HG02870 (cell line): ENCODE measurements around the gene HORMAD2.

Experiments
- ATAC-seq: cut with Tn5 transposase; IDR thresholded peaks from one replicate; pipeline ENCODE4 v1.9.1; 2021; ENCODE audit warnings: mild to moderate bottlenecking, moderate library complexity; ENCODE audit not compliant: unreplicated experiment

The HORMAD2 gene

DNA sequence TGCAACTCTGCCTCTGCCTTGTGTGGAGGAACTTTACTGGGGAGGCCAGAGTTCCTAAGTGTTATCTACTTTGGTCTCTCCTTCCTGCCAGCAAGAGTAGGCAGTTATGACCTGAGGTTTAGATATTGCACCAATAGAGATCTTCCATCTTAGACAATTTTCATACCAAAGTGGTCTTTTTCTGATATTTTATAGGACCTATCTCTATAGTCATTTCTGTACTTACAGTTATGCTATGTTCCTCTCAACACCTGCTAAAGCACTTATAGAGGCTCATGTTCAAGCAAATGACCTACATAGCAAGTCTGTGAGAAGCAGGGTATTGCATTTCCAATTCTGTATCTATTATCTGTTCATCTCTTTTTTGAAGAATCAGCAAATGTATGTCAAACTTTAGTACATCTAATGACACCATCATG, 80.8 kb downstream of the HORMAD2 start:
- no peak for ATAC-seq

DNA sequence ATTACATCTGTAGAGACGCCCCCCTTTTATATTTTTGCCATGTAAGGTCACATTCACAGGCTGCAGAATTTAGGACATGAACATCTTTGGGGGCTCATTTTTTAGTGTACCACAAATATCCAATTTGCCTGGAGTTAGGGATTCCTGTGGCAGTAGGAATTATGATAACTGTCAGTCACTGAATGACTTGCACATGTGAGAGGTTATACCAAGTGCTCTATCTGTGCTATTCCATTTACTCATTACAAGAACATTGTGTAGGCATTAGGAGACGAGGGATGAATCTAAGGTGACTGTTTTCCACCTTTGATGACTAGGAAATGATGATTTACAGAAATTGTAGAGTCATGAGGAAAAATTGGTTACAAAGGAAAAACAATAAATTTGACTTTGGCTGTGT, 87.0 kb downstream of the HORMAD2 start:
- no peak for ATAC-seq

DNA sequence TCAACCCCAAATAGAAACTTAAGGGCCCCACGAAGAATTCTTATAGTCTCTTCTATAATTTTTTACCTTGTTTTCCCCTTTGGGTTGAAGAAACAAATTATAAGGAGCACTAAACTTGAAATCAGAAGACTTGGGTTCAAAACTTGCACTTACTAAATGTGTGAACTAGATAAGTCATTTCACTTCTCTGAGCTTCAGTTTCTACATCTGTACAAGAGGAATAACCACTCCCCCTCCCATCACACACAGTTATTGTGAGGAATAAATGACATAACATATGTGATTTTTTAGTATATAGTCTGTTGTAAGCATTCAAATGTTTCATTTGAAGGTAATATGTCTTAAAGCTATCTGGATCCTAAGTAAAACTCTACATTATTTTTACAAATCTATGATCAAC, 87.5 kb downstream of the HORMAD2 start:
- no peak for ATAC-seq

DNA sequence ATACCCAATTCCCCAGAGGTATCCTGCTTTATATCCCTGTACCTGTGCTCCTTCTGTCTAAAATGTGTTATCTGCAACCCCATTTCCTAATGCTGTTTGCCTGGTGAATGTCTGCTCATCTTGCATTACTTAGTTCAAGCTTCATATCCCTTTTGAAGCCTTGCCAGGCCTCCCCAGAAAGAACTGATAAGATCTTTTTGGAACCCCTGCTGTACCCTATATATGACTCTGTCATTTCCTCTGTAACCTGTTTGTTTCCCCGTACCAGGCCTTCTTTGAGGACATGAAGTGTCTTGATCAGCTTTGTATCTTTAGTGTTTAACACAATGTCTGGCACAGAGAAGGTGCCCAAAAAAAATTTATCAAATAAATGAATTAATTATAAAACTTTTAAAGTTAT, 88.7 kb downstream of the HORMAD2 start:
- no peak for ATAC-seq

DNA sequence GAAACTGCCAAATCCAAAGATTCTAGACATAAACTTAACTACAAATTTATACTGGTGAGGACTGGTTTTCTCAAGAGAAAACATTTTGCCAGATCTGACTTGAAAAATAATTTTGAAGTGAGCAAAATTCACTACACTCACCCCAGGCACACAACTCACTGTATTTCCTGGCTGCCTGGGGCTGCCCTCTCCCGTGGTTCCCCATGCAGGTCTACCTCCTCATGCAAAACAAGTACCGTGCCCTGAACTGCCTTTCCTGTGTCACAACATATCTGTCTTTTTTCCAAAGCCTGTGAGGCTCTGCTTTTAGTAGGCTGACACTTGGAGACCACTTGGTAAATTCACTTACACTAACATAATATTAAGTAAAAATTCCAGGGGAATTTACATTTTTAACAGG, 89.9 kb downstream of the HORMAD2 start:
- ATAC-seq = no peak

DNA sequence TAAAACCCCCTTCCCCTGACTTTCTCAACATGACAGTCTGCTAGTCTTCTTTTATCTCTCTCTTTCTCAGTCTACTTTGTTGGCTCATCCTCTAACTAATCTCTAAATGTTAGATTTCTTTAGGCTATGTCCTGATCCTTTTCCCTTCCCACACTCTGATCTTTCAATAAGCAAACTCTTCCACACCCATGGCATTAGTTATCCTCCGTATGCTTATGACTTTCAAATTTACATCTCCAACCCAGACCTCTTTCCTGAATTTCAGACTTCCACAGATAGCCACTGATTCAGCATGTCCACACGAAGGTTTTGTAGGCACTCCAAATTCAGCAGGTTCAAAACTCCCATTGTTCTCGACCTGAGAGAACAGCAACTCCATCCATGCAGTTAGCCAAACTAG, 90.7 kb downstream of the HORMAD2 start:
- no peak for ATAC-seq

DNA sequence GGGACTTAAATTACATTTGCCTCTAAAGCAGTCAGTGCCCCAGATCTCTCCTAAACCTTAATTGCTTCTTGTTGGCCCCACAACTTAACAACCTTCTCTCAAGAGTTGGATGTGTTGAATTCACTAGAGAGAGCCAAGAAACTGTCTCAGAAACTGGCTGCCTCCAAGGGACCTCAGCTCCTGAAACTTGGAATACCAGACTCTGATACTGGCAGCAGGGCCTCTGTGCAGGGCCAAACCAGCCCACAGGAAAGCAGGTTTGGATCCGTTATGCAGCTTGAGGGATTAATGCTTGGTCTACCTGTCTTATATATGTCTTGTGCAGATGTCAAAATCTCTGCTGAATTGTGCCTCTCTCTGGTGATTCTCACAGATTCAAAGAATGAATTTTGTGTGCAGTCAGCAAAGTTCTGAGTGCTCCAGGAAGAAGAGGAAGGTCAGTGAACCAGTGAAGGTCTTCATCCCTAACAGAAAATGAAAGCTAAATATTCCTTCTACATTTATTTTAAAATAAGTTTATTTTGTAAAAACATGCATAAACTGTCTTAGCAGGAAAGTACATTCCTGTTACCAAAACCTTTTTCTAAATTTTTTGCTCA, 95.5 kb downstream of the HORMAD2 start:
- no peak for ATAC-seq

DNA sequence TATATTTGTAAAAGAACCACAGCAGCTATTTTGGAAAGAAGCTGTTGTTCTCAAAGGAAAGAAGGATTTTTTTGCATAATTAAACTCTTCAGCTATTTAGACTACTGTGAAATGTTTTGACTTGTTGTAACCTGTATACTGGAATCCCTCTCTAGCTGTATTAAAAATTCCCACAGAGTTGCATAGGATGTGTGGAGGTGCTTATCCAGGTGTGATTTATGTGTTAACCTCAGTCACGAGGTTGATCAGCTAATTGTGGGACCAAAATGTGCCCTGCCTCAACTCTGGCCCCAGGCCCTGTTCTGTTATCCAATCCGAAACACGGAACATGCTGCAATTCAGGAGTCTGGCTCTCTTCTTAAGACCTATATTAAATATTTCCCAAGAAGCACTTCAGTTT, 96.2 kb downstream of the HORMAD2 start:
- no peak for ATAC-seq

DNA sequence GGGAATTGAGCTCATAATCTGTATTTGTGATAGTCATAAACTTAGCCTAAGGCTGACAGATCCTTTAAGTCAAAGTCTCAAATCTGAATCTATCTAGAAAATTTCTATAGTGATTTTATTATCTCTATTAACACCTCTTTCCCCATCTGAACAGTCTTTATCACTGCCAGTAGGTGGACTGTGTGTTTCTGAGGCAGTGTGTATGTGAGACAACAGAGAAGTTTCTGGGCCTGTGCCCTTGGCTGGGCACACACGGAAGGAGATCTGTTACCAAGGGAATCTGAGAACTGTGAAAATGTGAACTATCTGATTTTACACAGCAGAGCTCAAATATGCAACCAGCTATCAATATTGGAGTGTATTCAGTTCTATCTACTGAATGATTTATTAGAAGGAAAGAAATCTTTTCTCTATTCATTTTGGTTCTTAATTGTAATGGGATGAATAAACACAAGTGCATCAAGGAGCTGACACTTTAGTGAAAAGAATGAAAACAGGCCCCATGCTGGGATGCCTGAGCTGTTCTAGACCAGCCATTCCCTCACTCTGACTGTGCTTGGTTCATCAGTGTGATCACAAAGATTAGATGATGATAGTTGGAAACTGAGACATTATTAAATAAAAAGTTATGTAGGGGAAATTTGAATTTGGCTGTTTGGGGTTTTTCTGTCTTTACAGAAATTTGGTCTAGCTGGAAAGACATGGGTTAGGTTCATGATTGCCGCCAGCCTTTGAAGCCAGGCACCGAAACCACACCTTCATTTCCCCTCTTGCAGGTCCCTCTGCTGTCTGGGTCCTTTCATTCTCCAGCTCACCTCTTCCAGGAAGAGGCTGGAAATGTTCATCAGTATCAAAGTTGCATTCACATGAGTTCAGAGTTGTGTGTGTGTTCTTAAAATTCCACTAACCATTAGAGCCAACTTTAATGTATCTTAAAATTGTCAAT, 98.2 kb downstream of the HORMAD2 start:
- no peak for ATAC-seq

DNA sequence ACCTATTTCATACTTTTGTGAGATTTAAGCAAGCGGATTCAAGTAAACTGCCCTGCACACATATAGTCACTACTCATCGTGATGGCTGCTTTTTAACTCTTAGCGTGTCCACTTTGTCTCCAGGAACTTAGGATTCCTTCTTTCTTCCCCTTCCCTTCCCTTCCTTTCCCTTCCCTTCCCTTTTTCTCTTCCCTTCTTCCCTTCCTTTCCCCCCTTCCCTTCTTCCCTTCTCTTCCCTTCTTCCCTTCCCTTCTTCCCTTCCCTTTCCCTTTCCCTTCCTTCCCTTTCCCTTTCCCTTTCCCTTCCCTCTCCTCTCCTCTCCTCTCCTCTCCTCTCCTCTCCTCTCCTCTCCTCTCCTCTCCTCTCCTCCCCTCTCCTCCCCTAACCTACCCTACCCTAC, 100.4 kb downstream of the HORMAD2 start:
- no peak for ATAC-seq

DNA sequence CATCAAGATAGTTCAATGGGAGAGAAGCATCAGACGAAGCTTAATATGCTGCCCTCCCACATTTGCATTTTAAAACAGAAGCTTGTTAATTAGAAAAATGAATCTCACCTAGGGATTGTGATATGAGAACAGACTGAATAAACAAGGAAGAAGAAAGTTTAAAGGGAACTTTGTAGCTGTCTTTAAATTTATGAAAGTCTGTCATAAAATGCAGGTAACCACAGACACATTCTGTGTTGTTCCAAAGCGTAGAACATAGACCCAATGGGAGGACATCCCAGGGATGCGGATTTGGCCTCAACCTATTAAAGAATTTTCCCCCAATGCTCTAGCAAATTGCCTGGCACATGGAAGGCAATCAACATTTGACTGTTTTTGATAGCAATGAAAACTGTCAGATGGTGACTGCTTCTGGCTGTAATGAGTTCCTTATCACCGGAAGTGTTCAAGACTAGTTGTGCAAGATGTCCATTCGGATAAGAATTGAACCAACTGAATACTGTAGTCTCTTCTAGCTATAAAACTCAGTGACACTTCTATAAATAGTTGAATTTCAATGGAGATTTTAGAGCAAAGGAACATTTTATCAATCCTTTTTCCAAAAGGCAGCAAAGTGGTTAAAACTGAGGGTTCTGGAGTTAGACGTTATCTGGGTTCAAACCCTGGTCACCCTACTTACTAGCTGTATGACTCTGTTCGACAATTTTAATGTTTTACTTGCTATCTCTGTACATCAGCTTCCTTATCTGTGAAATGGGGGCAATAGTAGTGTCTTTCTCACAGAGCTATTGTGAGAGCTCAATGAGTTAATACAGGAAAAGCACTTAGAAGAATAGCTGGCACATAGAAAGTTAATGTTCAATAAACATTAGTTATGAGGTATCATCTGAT, 101.4 kb downstream of the HORMAD2 start:
- no peak for ATAC-seq

DNA sequence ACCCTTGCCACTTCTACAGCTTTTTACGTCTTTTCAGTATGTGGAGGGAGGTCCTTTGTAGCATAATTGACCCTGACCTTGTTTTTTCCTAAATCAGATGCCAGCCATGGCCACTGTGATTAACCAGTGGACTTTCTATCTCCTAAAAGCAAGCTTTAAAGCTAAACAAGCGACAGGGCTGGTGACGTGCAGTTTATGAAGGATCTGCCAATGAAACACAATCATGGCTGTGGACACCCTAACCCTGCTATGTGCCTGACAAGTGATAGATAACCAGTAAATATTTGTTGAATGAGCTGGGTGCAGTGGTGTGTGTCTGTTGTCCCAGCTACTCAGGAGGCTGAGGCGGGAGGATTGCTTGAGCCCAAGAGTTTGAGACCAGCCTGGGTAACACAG, 102.1 kb downstream of the HORMAD2 start:
- no peak for ATAC-seq

DNA sequence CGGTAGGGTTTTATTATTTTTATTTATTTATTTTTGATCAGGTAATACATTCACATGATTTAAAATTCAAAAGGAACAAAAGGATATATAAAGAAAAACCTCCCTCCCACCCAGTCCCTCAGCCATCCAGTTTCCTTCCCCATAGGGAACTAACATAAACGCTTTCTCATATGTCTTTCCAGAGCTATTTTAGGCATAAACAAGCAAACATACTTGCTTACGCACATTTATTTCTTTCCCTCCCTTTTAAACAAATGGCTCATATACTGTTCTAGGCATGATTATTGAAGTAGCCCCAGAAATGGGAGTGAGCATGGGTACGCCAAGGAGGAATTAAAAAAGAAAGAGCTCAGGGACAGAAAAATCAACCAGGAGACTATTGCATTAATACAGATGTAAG, 102.6 kb downstream of the HORMAD2 start:
- no peak for ATAC-seq

DNA sequence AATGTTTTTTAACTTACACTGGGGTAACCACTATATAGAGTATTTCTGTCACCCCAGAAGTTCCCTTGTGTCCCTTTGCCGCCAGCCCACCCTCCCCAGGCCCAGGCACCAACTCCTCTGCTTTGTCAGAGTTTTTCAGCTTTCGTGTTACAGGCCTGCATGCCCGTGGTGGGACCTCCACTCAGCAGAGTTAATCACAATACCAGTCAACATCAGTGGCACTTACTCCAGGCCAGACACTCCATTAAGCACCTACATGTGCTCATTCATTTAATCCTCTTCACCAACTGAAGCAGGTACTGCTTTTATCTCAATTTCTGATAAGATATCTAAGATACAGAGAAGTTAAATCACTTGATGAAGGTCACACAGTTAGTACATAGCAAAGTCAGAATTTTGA, 103.0 kb downstream of the HORMAD2 start:
- no peak for ATAC-seq

DNA sequence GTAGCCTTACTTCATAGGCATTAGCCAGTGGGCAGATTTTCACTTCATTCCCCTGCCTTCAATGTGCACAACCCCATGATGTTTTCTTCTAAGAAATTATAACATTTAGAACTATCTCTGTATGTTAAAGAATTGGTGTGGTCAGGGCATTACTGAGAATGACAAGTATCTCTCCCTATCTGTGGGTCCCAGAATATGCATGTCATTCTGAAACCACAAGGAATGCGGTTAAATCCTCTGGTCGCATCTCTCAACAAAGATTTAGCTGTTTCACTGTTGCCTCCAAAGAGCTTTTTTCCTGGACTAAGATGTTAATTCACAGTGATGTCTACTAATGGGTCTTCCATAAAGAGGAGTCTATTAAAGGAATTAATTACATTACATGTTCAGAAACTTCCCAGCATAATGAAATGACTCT, 103.6 kb downstream of the HORMAD2 start:
- no peak for ATAC-seq

DNA sequence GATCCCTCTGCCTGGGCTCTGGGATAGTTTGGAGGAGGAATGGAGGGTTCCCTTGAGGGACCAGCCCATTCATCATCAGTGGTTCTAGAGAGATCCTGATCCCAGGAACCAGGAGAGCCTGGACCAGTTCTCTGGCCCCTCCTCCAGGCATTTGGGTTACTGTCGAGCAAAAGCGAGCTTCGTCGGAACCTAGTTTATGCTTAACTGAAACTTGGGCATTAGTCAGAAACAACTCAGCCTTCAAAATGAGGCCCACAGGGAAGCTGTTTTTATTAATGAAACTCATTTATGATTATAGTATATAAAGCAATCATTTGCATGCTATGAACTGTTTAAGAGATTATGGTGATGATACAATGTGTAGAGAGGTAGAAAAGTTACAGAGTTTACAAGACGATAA, 104.9 kb downstream of the HORMAD2 start:
- ATAC-seq = no peak

DNA sequence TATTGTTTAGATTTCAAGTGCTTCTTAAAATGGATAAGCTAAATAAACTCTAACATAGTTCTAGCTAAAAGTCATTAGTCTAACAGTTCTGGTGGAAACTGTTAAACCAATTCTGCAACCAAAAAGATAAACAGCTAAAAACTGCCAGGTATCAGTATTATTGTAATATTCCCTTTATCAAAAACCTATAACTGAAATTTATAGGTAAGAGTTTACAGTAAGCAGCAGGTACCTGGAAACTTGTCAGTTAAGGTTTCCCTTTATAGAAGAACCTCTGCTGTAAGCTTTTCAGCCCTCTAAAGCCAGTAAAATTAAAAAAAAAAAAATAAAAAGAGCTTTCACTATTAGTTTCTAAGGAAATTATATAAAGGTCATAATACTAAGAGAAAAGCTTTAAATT, 105.3 kb downstream of the HORMAD2 start:
- ATAC-seq = no peak

DNA sequence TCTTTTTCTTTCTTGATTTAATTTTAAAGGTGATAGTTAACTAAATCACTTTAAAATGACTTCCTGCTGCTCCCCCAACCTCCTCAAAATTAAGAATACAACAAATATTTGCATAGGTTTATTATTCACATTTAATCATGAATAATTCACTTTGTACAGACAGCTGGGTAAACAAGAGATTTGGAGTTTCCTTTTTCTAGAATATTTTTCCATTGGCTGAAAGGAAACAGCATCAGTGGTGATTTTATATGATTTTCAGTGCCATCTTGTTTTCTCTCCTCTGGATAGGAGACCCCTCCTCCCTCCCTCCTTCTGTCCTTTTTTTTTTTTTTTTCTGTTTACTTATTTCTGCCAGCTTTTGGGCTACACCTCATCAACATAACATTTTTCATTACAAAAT, 105.8 kb downstream of the HORMAD2 start:
- ATAC-seq = no peak

DNA sequence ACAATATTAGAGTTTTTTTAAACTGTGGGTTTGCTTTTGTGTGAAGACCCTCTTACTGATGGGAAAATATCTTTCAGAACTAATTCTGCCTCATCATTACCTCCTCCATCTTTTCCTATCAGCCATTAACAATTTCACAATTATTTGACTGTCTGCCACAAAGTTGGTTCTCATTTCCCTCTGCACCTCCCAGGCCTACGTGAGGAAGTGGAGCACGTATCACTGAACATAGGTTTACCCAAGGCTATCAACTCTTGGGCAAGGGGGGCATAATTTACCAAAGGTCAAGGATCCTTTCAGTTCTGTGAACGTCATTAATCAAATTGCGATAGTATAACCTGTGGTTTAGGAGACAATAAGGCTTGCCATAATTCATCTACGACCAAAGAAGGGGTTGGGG, 106.2 kb downstream of the HORMAD2 start:
- ATAC-seq = no peak

DNA sequence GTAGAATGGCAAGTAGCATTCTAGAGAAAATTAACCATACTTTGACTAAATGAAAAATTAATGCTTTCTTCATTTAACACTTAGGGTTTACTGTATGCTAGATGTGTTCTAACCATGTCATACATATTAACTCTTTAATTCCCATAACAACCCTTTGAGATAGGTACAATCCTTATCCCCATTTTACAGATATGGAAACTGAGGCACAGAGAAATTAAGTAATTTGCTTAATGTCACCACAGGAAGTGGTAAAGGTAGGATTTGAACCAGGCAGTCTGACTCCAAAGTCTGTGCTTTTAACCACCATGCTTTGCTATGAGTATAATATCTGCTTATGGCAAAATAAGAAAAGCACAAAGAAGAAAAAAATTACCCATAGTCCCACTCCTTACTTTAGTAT, 106.8 kb downstream of the HORMAD2 start:
- no peak for ATAC-seq
